ENCODE results near the gene ESRRG.
"Not testable (repeated sequence)": the region's sequence is repeated elsewhere in the genome, so short reads cannot be mapped to it uniquely, and the experiment has no call there.

ESRRG gene

DNA sequence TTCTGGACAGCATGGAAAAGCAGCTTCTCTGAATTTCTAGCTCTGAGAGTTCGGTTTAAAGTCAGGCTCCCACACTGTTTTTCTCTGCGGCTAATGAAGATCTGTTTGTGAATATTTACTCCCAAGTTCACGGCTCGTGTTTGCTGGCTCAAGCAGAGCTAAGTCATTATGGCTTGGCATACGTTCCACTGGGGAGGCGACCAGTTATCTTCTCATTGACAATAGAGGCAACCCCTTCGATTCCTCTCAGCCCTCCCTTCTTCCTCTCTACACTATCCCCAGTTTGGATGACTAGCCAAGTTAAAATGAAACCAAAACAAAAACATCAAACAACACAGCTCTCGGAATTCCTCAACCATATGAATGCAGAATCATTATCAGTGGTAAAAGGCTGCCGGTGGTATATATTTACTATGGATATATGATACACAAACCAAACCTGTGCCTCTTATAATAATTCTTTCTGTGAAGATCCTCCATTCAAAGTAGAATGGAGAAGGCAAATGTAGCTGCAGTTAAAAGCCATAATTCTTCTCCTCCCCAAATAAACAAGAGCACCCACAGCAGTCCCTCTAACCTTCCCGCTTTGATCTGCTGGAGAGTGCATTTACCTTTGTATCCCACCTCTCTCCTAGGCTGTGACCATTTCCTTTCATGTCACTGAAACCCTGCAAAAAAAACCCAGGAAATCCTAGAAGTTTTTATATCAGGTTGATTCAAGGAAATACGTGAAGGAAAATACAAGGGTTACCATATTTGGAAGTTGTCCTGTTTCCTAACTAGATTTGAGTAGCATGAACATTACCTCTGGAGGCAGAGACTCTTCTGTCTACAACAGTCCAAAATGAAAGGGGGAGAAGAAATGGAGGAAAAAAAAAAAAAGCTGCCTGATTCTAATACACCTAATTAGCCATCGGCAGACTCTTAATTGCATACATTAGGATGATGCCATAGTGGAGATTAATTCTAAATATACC, 191.7 kb downstream of the ESRRG start:
- Histone ChIP-seq H3K36me3 (ENCODE audit: control insufficient read depth, insufficient read depth, low read length) (no peaks in the 10 kb centered on the region), H3K27ac (ENCODE audit: insufficient read depth, low read length, poor library complexity, severe bottlenecking) (no peak overlapping the region), H3K27me3 (replicated peaks; ENCODE audit: control insufficient read depth, insufficient read depth, low read length, poor library complexity, severe bottlenecking) (no peaks in the 10 kb centered on the region), H3K9me3 (ENCODE audit: control insufficient read depth, low read length) (peaks cover 2% of the 10 kb centered on the region), H3K4me3 (ENCODE audit: insufficient read depth, low read depth, low read length, poor library complexity, severe bottlenecking) (no peak overlapping the region), H3K4me1 (ENCODE audit: control insufficient read depth, insufficient read depth, low read length, poor library complexity, severe bottlenecking) (no peaks in the 10 kb centered on the region)
- no peak for DNase-seq

DNA sequence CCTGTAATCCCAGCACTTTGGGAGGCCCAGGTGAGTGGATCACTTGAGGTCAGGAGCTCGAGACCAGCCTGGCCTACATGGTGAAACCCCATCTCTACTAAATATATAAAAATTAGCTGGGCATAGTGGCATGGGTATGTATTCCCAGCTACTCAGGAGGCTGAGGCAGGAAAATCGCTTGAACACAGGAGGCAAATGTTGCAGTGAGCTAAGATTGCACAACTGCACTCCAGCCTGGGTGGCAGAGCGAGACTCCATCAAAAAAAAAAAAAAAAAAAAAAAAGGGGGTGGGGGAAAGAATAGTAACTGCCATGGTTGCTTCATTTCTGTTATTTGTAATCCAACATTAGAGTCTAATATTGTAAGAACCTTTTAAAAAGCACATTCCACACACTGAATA, 193.4 kb downstream of the ESRRG start:
- H3K36me3 ChIP-seq (ENCODE audit: control insufficient read depth, insufficient read depth, low read length); H3K27me3 ChIP-seq (replicated peaks; ENCODE audit: control insufficient read depth, insufficient read depth, low read length, poor library complexity, severe bottlenecking); H3K4me1 ChIP-seq (ENCODE audit: control insufficient read depth, insufficient read depth, low read length, poor library complexity, severe bottlenecking); H3K9me3 ChIP-seq (ENCODE audit: control insufficient read depth, low read length); H3K4me3 ChIP-seq (ENCODE audit: insufficient read depth, low read depth, low read length, poor library complexity, severe bottlenecking); H3K27ac ChIP-seq (ENCODE audit: insufficient read depth, low read length, poor library complexity, severe bottlenecking); DNase-seq: not testable (repeated sequence)

DNA sequence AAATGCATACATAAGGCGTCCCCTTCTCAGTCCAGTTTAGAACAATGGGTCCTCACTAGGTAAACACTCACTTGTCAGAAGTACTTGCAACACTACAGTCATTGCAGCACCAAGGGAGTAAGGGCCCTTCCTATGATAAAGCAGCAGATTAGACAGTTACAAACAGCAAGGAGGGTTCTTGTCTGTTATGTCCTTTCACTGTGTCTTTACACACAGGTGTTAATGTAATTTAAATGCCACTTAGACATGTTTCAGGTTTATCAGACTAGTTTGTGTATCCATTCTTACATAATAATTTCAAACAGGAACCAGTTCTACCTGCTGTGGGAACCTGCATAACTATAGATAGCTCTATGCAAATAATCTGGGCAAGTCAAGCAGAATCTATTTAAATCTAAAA, 194.4 kb downstream of the ESRRG start:
- H3K36me3 ChIP-seq (ENCODE audit: control insufficient read depth, insufficient read depth, low read length) = no peaks in the 10 kb centered on the region
- no peak for DNase-seq
- no peaks in the 10 kb centered on the region for H3K9me3 ChIP-seq (ENCODE audit: control insufficient read depth, low read length)
- H3K27me3 ChIP-seq (replicated peaks; ENCODE audit: control insufficient read depth, insufficient read depth, low read length, poor library complexity, severe bottlenecking) = no peaks in the 10 kb centered on the region
- no peak overlapping the region for H3K27ac ChIP-seq (ENCODE audit: insufficient read depth, low read length, poor library complexity, severe bottlenecking)
- no peaks in the 10 kb centered on the region for H3K4me1 ChIP-seq (ENCODE audit: control insufficient read depth, insufficient read depth, low read length, poor library complexity, severe bottlenecking)
- H3K4me3 ChIP-seq (ENCODE audit: insufficient read depth, low read depth, low read length, poor library complexity, severe bottlenecking) = no peak overlapping the region

DNA sequence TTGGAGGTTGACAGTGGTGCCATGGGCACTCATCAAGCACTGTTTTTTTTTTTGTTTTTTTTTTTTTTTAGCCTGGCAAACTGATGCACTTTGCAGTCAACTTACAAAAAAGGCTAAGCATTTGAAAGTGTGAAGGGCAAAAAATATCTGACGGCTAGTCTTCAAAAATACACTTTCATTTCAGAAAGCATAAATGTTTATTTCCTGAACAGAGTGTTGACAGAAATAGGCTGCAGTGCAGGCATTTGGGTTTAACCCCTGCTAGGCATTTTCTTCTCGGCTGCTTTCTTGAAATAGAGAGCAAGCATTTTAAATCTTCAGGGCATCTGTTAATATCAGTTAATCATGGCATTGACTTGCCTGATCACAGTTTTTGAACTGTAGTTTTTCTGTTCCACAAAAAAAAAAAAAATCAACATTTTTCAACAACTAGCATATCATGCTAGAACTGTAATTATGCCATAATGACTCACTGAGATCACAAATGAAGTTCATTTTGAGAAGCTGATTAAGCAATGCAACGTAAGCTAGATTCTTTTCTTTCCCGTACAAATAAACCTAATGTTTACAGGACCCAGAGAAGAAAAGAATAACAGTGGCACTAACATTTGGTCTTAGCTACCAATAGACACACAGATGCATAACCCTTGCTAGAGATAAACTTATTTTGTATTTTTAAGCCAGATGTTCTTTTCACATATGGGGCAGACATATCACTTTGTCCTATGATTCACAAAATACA, 199.6 kb downstream of the ESRRG start:
- DNase-seq = no peak

GRCh38 chr1:216523043-216523442, 200.2 kb downstream of the ESRRG start:
- H3K9me3 ChIP-seq (ENCODE audit: control insufficient read depth, low read length) = no peaks in the 10 kb centered on the region
- no peak for DNase-seq

More for the DNA sequence above, 199.6 kb downstream of the ESRRG start:
- Histone ChIP-seq H3K4me3 (ENCODE audit: insufficient read depth, low read depth, low read length, poor library complexity, severe bottlenecking) (no peak overlapping the region), H3K27me3 (replicated peaks; ENCODE audit: control insufficient read depth, insufficient read depth, low read length, poor library complexity, severe bottlenecking) (no peaks in the 10 kb centered on the region), H3K36me3 (ENCODE audit: control insufficient read depth, insufficient read depth, low read length) (no peaks in the 10 kb centered on the region), H3K4me1 (ENCODE audit: control insufficient read depth, insufficient read depth, low read length, poor library complexity, severe bottlenecking) (no peaks in the 10 kb centered on the region), H3K9me3 (ENCODE audit: control insufficient read depth, low read length) (no peaks in the 10 kb centered on the region), H3K27ac (ENCODE audit: insufficient read depth, low read length, poor library complexity, severe bottlenecking) (no peak overlapping the region)

DNA sequence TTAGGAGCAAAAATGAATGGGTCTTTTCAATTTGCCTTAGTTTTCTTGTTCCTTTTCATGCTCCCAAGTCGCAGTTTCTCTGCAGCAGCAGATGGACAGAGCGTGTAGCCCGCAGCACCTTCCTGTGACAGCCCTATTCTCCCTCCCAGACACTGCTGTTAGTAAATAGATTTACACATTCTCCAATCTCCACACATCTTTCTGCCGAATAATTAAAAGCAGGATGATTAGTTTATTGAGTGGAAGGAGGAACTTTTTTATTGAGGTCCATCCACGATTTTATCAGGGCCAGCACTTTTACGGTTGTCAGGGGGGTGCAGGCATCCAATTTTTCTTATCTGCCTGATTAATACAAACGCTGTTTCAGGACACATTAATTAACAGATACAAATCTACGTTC, 201.8 kb downstream of the ESRRG start:
- DNase-seq = no peak
- H3K4me1 ChIP-seq (ENCODE audit: control insufficient read depth, insufficient read depth, low read length, poor library complexity, severe bottlenecking) = no peaks in the 10 kb centered on the region
- H3K4me3 ChIP-seq (ENCODE audit: insufficient read depth, low read depth, low read length, poor library complexity, severe bottlenecking) = no peak overlapping the region
- no peaks in the 10 kb centered on the region for H3K36me3 ChIP-seq (ENCODE audit: control insufficient read depth, insufficient read depth, low read length)
- no peaks in the 10 kb centered on the region for H3K9me3 ChIP-seq (ENCODE audit: control insufficient read depth, low read length)
- no peak overlapping the region for H3K27ac ChIP-seq (ENCODE audit: insufficient read depth, low read length, poor library complexity, severe bottlenecking)
- no peaks in the 10 kb centered on the region for H3K27me3 ChIP-seq (replicated peaks; ENCODE audit: control insufficient read depth, insufficient read depth, low read length, poor library complexity, severe bottlenecking)

More at GRCh38 chr1:216523043-216523442, 200.2 kb downstream of the ESRRG start:
- Histone ChIP-seq H3K4me3 (ENCODE audit: insufficient read depth, low read depth, low read length, poor library complexity, severe bottlenecking) (no peak overlapping the region), H3K27ac (ENCODE audit: insufficient read depth, low read length, poor library complexity, severe bottlenecking) (no peak overlapping the region), H3K36me3 (ENCODE audit: control insufficient read depth, insufficient read depth, low read length) (no peaks in the 10 kb centered on the region), H3K27me3 (replicated peaks; ENCODE audit: control insufficient read depth, insufficient read depth, low read length, poor library complexity, severe bottlenecking) (no peaks in the 10 kb centered on the region), H3K4me1 (ENCODE audit: control insufficient read depth, insufficient read depth, low read length, poor library complexity, severe bottlenecking) (no peaks in the 10 kb centered on the region)

GRCh38 chr1:216518844-216519627, 204.2 kb downstream of the ESRRG start:
- Histone ChIP-seq H3K4me3 (ENCODE audit: insufficient read depth, low read depth, low read length, poor library complexity, severe bottlenecking) (no peak overlapping the region), H3K36me3 (ENCODE audit: control insufficient read depth, insufficient read depth, low read length) (no peaks in the 10 kb centered on the region), H3K27ac (ENCODE audit: insufficient read depth, low read length, poor library complexity, severe bottlenecking) (no peak overlapping the region), H3K9me3 (ENCODE audit: control insufficient read depth, low read length) (no peaks in the 10 kb centered on the region), H3K27me3 (replicated peaks; ENCODE audit: control insufficient read depth, insufficient read depth, low read length, poor library complexity, severe bottlenecking) (no peaks in the 10 kb centered on the region), H3K4me1 (ENCODE audit: control insufficient read depth, insufficient read depth, low read length, poor library complexity, severe bottlenecking) (no peaks in the 10 kb centered on the region)
- DNase-seq = no peak

DNA sequence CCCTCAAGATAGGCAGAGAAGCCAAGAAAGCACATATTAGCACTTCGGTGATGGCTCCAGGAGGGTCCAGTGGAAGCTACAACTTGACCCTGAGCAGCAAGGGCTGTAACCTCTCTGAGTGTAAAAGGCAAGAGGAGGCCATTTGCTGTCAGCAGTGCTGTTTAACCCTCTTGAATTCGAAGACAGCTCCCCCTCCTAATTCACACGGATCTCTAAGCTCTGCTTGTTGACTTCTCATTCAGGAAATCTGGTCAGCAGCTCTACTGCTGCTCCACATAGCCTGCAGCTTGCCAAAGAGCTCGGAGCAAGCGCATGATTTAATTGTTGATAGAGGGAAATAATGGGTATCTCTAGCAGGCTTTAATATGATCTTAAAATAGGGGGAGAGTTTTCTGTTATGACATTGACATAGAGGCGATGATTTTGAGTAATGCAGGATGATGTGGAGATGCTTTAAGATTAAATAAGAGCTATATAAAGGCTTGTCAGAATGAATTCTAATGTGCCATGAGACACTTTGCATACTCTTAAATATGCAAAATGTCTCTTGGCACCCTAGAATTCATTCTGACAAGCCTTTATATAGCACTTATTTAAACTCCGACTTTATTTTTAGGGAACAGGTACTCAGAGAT, 220.6 kb downstream of the ESRRG start:
- H3K27ac ChIP-seq (ENCODE audit: insufficient read depth, low read length, poor library complexity, severe bottlenecking) = no peak overlapping the region
- no peaks in the 10 kb centered on the region for H3K27me3 ChIP-seq (replicated peaks; ENCODE audit: control insufficient read depth, insufficient read depth, low read length, poor library complexity, severe bottlenecking)
- H3K4me1 ChIP-seq (ENCODE audit: control insufficient read depth, insufficient read depth, low read length, poor library complexity, severe bottlenecking) = no peaks in the 10 kb centered on the region
- no peak overlapping the region for H3K4me3 ChIP-seq (ENCODE audit: insufficient read depth, low read depth, low read length, poor library complexity, severe bottlenecking)
- H3K36me3 ChIP-seq (ENCODE audit: control insufficient read depth, insufficient read depth, low read length) = no peaks in the 10 kb centered on the region
- DNase-seq = no peak
- H3K9me3 ChIP-seq (ENCODE audit: control insufficient read depth, low read length) = no peaks in the 10 kb centered on the region

DNA sequence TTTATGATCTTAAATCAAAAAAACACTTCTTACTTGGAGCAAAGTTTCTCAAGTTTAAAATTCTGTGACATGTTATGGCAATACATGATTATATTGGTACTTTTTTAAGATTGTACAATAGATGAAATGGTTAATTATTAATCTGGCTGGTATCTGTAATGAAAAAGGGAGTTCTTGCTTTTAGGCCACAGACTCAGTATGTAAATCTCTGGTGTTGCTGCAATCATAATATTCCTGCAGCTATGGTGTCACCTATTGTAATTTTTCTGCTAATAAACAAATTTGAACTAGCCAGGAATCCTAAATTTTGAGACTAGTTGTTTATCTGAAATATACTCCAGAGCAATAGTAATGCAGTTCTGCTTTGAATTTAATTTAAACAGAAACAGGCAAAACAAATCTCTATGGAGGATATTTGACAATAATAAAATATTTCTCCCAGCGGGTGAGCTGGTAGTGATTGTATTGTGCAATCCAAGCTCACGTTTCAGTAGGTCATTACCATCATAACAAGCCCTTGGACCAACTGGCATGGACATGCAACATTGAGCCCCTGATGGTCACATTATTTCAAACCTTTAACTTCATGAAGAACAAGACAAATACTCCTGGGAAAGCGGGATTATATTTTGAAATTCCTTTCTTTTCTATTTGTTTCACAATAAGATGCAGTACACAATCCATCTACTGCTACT, 222.8 kb downstream of the ESRRG start:
- H3K27me3 ChIP-seq (replicated peaks; ENCODE audit: control insufficient read depth, insufficient read depth, low read length, poor library complexity, severe bottlenecking) = no peaks in the 10 kb centered on the region
- H3K4me3 ChIP-seq (ENCODE audit: insufficient read depth, low read depth, low read length, poor library complexity, severe bottlenecking) = no peak overlapping the region
- no peak overlapping the region for H3K27ac ChIP-seq (ENCODE audit: insufficient read depth, low read length, poor library complexity, severe bottlenecking)
- no peak for DNase-seq
- no peaks in the 10 kb centered on the region for H3K9me3 ChIP-seq (ENCODE audit: control insufficient read depth, low read length)
- no peaks in the 10 kb centered on the region for H3K4me1 ChIP-seq (ENCODE audit: control insufficient read depth, insufficient read depth, low read length, poor library complexity, severe bottlenecking)
- no peaks in the 10 kb centered on the region for H3K36me3 ChIP-seq (ENCODE audit: control insufficient read depth, insufficient read depth, low read length)
